Duodenal mucosa (tissue), 2 donors: ENCODE results near the gene SETBP1.

ENCODE experiments used
- H3K27ac ChIP-seq: one replicate; pipeline ENCODE4 v1.7.0; 2013; ENCODE audit warnings: low read depth, low read length
- H3K27me3 ChIP-seq, 2 donors: one replicate each; pipeline ENCODE4 v1.7.0; 2013; ENCODE audit warnings: low read length in 2 of 2, control low read depth in 1 of 2; ENCODE audit not compliant: insufficient read depth in 2 of 2, control insufficient read depth in 1 of 2
- H3K36me3 ChIP-seq, 2 donors: one replicate each; pipeline ENCODE4 v1.7.0; 2013; ENCODE audit warnings: low read length in 2 of 2, control low read depth in 1 of 2; ENCODE audit not compliant: insufficient read depth in 2 of 2, control insufficient read depth in 1 of 2
- H3K4me1 ChIP-seq, 2 donors: one replicate each; pipeline ENCODE4 v1.7.0; 2013; ENCODE audit warnings: low read length in 2 of 2, control low read depth in 1 of 2; ENCODE audit not compliant: insufficient read depth in 2 of 2, control insufficient read depth in 1 of 2
- H3K4me3 ChIP-seq, 2 donors: one replicate each; pipeline ENCODE4 v1.7.0; 2013; ENCODE audit warnings: low read length in 2 of 2, low read depth in 1 of 2
- H3K9ac ChIP-seq, 2 donors: one replicate each; pipeline ENCODE4 v1.7.0; 2013; ENCODE audit warnings: low read length in 2 of 2, low read depth in 1 of 2
- H3K9me3 ChIP-seq, 2 donors: one replicate each; pipeline ENCODE4 v1.7.0; 2013; ENCODE audit warnings: low read length in 2 of 2, control low read depth in 1 of 2; ENCODE audit not compliant: control insufficient read depth in 1 of 2

The SETBP1 gene

DNA sequence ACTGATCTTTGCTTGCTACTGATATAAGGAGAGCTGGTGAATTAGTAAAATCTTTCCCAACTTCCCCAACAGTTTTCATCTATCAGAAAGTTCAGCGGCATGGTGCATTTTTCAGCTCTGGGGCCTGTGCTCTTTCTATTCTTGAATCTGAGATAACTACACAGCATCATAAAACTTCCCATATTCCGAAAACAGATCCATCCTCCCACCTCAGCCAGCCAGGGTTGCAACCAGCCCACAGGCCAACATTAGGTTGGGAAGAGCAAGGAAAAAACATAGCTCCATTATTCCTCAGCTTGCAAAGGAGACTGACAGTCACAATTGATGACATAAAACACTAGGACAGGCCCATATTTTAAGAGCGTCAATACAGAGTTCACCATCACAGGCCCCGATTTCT, 297.2 kb downstream of the SETBP1 start:
- H3K9me3 ChIP-seq: no peaks in the 10 kb centered on the region
- no peak overlapping the region for H3K4me3 ChIP-seq
- H3K27ac ChIP-seq: no peak overlapping the region
- no peak overlapping the region for H3K9ac ChIP-seq
- no peaks in the 10 kb centered on the region for H3K4me1 ChIP-seq
- no peaks in the 10 kb centered on the region for H3K36me3 ChIP-seq
- H3K27me3 ChIP-seq: no peaks in the 10 kb centered on the region

DNA sequence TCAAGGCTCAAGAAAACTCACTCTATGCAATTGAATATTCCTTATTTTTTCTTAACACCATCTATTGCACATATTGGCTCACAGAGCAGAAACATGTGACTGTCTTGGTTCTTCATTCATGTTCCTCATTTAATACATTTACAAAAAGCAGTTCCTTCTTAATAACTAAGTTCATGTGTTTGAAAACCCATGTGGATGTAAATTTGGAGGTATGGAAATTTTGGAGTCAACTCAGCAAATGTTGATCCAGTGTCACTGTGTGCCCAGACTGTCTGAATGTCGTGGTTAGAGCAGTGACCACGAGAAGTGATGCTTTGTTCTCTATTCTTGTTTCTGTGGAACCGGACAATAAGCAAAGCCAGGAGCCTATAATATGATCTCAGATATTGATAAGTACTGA, 299.1 kb downstream of the SETBP1 start:
- no peaks in the 10 kb centered on the region for H3K36me3 ChIP-seq
- H3K4me3 ChIP-seq: no peak overlapping the region
- H3K27ac ChIP-seq: no peak overlapping the region
- H3K4me1 ChIP-seq: no peaks in the 10 kb centered on the region
- no peaks in the 10 kb centered on the region for H3K27me3 ChIP-seq
- H3K9me3 ChIP-seq: no peaks in the 10 kb centered on the region
- no peak overlapping the region for H3K9ac ChIP-seq

DNA sequence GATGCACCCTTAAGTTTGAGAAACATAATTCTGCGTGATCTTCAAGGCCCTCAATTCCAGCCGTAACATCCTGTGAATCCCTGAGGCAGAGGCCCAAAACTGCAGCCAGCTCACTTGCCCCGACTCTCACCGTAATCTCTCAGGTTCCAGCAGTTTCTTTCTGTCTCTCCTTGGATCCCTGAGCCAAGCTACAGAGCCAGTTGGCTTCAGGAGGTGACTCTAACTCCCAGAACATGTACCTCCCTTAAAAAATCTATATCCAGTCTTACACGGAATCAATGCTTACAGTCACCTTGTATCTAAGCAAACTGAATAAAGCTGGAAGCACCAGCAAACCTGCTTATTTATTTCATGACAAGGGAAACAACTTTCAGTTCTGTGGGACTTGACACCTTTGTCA, 300.4 kb downstream of the SETBP1 start:
- H3K27me3 ChIP-seq: no peaks in the 10 kb centered on the region
- no peaks in the 10 kb centered on the region for H3K36me3 ChIP-seq
- H3K4me1 ChIP-seq: no peaks in the 10 kb centered on the region
- H3K9ac ChIP-seq: no peak overlapping the region
- no peaks in the 10 kb centered on the region for H3K9me3 ChIP-seq
- no peak overlapping the region for H3K4me3 ChIP-seq
- no peak overlapping the region for H3K27ac ChIP-seq

DNA sequence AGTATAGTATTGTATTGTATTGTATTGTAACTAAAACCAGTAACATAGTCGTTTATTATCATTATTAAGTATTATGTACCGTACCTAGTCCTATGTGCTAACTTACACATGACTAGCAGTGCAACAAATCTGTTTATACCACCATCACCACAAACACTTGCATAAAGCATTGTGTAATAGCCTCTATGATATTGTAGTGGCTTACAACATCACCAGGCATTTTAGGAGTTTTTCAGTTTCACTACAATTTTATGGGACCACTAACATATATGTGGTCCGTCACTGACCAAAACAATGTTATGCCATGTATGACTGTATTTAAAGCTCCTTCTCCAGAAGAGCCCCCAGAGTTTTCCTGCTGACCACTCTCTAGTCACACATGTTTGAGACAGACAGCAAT, 306.2 kb downstream of the SETBP1 start:
- Histone ChIP-seq H3K9me3 (no peaks in the 10 kb centered on the region), H3K36me3 (no peaks in the 10 kb centered on the region), H3K4me3 (no peak overlapping the region), H3K4me1 (no peaks in the 10 kb centered on the region), H3K9ac (no peak overlapping the region), H3K27ac (no peak overlapping the region), H3K27me3 (no peaks in the 10 kb centered on the region)

DNA sequence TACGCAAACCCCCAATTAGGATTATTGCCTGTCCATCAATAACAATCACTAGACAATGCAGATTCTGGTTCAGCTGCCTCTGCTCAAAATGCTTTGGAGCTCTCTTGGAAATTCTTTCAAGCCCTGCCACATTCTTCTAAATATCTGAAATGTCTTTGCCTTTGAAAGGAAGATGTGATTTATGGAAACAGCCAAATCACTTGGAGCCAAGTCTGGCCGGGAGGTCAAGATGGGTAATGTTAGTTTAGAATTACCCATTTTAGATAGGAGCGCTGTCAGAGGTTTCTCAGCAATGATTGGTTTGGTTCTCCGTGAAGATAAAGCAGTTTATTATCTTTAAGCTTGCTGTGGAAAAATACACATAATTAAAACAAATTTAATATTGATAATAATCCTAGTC, 306.7 kb downstream of the SETBP1 start:
- Histone ChIP-seq H3K27ac (no peak overlapping the region), H3K4me3 (no peak overlapping the region), H3K36me3 (no peaks in the 10 kb centered on the region), H3K9ac (no peak overlapping the region), H3K9me3 (no peaks in the 10 kb centered on the region), H3K27me3 (no peaks in the 10 kb centered on the region), H3K4me1 (no peaks in the 10 kb centered on the region)

DNA sequence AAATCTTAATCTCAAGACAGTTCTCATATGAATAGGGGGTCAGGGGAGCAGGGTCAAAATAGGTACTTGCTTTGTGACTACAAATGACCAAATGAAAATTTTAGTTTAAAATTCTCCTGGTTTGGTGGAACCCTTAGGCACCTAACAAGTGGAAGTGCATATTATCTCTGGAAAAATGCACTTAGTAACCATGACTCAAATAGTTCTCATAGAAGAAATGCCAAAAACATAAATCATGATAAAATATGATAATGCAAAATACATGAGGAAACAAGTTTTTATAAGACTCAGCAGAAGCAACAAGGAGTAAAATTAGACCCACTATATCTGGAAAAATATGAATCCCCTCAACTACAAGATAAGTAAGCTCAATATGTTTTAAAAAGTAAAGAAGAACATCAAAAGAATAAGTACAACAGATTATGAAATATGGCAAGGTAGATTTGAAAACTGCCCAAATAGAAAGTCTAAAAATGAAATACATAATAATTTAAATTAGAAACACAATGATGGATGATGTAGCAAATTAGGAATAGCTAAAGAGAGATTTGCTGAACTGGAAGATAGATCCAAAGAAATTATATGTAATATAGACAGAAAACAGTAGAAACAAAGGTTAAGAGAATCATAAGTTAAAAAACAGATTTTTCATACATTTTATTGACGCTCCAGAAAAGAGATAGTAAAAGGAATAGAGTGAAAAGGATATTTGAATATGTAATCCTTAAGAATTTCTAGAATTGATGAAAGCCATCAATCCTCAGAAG, 308.3 kb downstream of the SETBP1 start:
- Histone ChIP-seq H3K27me3 (no peaks in the 10 kb centered on the region), H3K4me1 (no peaks in the 10 kb centered on the region), H3K9me3 (no peaks in the 10 kb centered on the region), H3K4me3 (no peak overlapping the region), H3K36me3 (no peaks in the 10 kb centered on the region), H3K27ac (no peak overlapping the region), H3K9ac (no peak overlapping the region)

DNA sequence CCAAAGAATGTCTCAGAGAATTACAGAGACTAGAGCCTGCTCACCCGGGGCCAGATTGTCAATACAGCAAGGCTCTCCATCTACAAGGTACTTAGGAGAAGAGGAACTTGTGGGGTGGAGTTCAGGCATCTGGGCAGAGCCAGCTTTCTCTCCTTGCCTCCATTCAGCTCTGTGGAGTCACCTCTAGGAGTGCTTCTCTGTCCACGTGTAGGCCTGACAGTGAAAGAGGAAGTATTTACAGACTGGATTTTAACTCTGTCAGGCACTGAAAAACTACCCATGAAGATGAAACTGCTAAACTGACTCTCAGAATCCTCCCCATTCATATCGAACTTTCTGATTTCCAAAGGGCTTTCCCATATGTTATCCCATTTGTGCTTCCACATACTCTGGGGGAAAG, 315.6 kb downstream of the SETBP1 start:
- Histone ChIP-seq H3K9ac (no peak overlapping the region), H3K9me3 (no peaks in the 10 kb centered on the region), H3K36me3 (no peaks in the 10 kb centered on the region), H3K4me3 (no peak overlapping the region), H3K4me1 (no peaks in the 10 kb centered on the region), H3K27me3 (no peaks in the 10 kb centered on the region), H3K27ac (no peak overlapping the region)

DNA sequence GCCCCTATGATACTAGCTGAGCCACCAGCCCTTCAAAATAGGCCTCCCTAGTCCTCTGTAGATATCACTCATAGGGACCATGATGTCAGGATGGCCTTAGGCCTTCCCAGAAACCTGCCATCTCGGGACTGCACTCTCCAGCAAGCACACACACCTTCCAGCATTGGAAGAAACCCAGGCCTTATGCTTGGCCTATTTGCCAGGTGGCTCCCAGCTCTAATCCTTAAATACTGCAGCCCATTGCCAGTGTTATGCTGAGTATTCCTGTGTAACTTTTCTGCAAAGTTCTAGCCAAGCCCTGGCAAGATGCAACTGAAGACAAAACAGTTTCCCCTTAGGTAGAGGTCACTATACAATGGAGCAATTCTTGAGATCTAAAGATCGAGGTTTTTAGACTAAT, 316.5 kb downstream of the SETBP1 start:
- H3K27me3 ChIP-seq: no peaks in the 10 kb centered on the region
- H3K27ac ChIP-seq: no peak overlapping the region
- no peak overlapping the region for H3K4me3 ChIP-seq
- no peaks in the 10 kb centered on the region for H3K9me3 ChIP-seq
- no peaks in the 10 kb centered on the region for H3K4me1 ChIP-seq
- H3K9ac ChIP-seq: no peak overlapping the region
- no peaks in the 10 kb centered on the region for H3K36me3 ChIP-seq

DNA sequence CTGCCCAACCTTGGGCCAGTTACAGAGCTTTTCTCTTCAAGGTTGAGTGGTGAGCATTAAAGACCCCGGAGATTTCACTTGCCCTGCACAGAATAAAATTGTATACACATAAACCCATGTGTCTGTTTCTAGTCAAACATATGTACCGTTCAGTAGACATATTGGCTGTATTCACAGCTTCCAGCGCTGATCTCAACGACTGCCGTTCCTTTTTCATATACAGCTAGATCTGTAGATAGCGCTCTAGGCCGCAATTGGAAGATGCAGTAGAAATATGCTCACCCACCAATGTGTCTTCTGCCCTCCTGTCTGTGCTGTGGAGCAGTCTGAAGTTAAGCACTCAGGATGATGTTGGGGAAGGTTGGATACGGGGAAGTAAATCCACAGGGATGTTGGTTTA, 317.7 kb downstream of the SETBP1 start:
- Histone ChIP-seq H3K9ac (no peak overlapping the region), H3K27me3 (no peaks in the 10 kb centered on the region), H3K9me3 (no peaks in the 10 kb centered on the region), H3K4me3 (no peak overlapping the region), H3K36me3 (no peaks in the 10 kb centered on the region), H3K27ac (no peak overlapping the region), H3K4me1 (no peaks in the 10 kb centered on the region)

DNA sequence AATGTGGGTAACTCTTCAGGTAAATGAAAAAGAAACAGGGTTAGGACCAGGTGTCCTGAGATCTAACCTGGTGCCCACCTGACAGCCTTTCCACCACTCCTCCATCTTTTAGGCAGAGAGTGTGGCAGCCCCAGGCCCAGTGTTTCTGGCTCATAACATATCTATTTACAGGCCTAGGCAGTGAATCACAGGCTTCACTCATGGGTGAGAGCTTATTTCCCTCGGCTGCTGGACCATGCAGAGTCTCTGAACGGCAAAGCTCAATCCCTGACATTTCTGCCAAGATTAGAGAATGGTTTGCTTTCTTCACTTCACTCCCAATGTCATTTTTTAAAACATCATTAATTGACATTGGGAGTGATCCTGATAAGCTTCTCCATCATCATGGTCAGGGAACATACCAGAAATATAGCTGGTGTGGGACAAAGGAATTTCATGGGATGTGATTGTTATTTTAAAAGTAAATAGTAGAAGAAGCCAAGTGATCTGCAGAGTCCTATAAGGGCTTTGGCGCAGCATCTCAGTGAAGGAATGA, 323.9 kb downstream of the SETBP1 start:
- Histone ChIP-seq H3K9me3 (no peaks in the 10 kb centered on the region), H3K27ac (no peak overlapping the region), H3K4me3 (no peak overlapping the region), H3K27me3 (no peaks in the 10 kb centered on the region), H3K36me3 (no peaks in the 10 kb centered on the region), H3K4me1 (no peaks in the 10 kb centered on the region), H3K9ac (no peak overlapping the region)
